GM12878 (cell line): ENCODE data around the gene BNC2. TPM values are rescaled to one million over a fixed set of nuclear protein-coding genes. Genes with fewer than 3 reads are reported as not detected.

Experiments used
- ATAC-seq: fragments of 200-7000 bp; cut with Tn5 transposase; 3 replicates; pipeline ENCODE4 v1.9.1; 2020; ENCODE audit warnings: mild to moderate bottlenecking, moderate library complexity
- BruUV-seq: library from RNA; stranded (reverse); fragments of 400-500 nt; replicated peaks from 2 replicates; lab custom pipeline; 2021; lab: Mats Ljungman, UMichigan
- CTCF ChIA-PET: fragments of 300-600 bp; sonication (Branson Sonifier 250); formaldehyde crosslinking; extraction: SDS; loops from one replicate; lab custom pipeline; 2021; ENCODE audit warnings: inconsistent platforms; lab: Yijun Ruan, JAX
- POLR2A ChIA-PET: fragments of 350-600 bp; formaldehyde crosslinking; extraction: SDS; loops from one replicate; lab custom pipeline; 2021; ENCODE audit warnings: inconsistent platforms; lab: Charles Lee
- RAD21 ChIA-PET: fragments of 300-600 bp; sonication (Branson Sonifier 250); formaldehyde crosslinking; loops from one replicate; lab custom pipeline; 2023; ENCODE audit warnings: antibody characterized with exemption; ENCODE audit not compliant: unreplicated experiment; lab: Charles Lee
- SMC1A ChIA-PET: fragments of 300-600 bp; sonication (Branson Sonifier 250); formaldehyde crosslinking; loops from one replicate; lab custom pipeline; 2023; ENCODE audit not compliant: unreplicated experiment, uncharacterized antibody; lab: Charles Lee
- DNase-seq: peaks from one replicate; pipeline ENCODE4 v3.0.0-alpha.2; 2011; ENCODE audit warnings: low read depth, low spot score
- FAIRE-seq: peaks from 3 replicates; lab custom pipeline; 2011; peaks lifted over from hg19 to GRCh38; lab: Jason Lieb, UNC
- H2AFZ ChIP-seq: 2 replicates; pipeline ENCODE4 v1.6.0; 2011; ENCODE audit warnings: low read depth, low read length, control low read depth; ENCODE audit not compliant: control insufficient read depth
- H3K27ac ChIP-seq: 2 replicates; pipeline ENCODE4 v1.5.1; 2011; ENCODE audit warnings: control low read depth; ENCODE audit not compliant: control insufficient read depth, insufficient read depth
- H3K27me3 ChIP-seq, 2 experiments: replicated peaks in 1 of 2; 2 replicates each; pipeline versions ENCODE4 v1.6.0 to v1.6.1; 2011; ENCODE audit warnings: low read length in 1 of 2; ENCODE audit not compliant: control insufficient read depth in 2 of 2, insufficient read depth in 2 of 2
- H3K36me3 ChIP-seq, 2 experiments: 2 replicates each; pipeline ENCODE4 v1.5.1; 2011; ENCODE audit warnings: low read length in 1 of 2; ENCODE audit not compliant: control insufficient read depth in 2 of 2, insufficient read depth in 2 of 2
- H3K4me1 ChIP-seq: 2 replicates; pipeline ENCODE4 v1.6.1; 2011; ENCODE audit warnings: mild to moderate bottlenecking, low read length, moderate library complexity, mixed read lengths; ENCODE audit not compliant: control insufficient read depth, insufficient read depth
- H3K4me2 ChIP-seq: 2 replicates; pipeline ENCODE4 v1.6.0; 2011; ENCODE audit warnings: control low read depth; ENCODE audit not compliant: control insufficient read depth, insufficient read depth
- H3K4me3 ChIP-seq: fragments of 200-600 bp; sonication (generic); 2 replicates; pipeline ENCODE4 v1.5.1; 2016
- H3K79me2 ChIP-seq: 2 replicates; pipeline ENCODE4 v1.6.0; 2011; ENCODE audit warnings: low read length; ENCODE audit not compliant: control insufficient read depth, insufficient read depth
- H3K9ac ChIP-seq: 2 replicates; pipeline ENCODE4 v1.8.0; 2011; ENCODE audit warnings: low read length, control low read depth, mixed read lengths; ENCODE audit not compliant: control insufficient read depth, insufficient read depth
- H3K9me3 ChIP-seq: replicated peaks from 3 replicates; pipeline ENCODE4 v1.5.1; 2011; ENCODE audit warnings: mild to moderate bottlenecking, low read length; ENCODE audit not compliant: control insufficient read depth, insufficient read depth
- H4K20me1 ChIP-seq: 2 replicates; pipeline ENCODE4 v1.6.0; 2011; ENCODE audit not compliant: control insufficient read depth, insufficient read depth
- CHD4 ChIP-seq: fragments of 200-600 bp; sonication (generic); IDR thresholded peaks from 2 replicates; pipeline ENCODE4 v1.6.1; 2016; ENCODE audit warnings: mild to moderate bottlenecking
- MEF2A ChIP-seq: IDR thresholded peaks from 2 replicates; pipeline ENCODE4 v1.6.1; 2011; ENCODE audit warnings: low read depth, mild to moderate bottlenecking, low read length, moderate library complexity; ENCODE audit not compliant: insufficient read depth
- MLLT1 ChIP-seq: fragments of 450-650 bp; IDR thresholded peaks from 2 replicates; pipeline ENCODE4 v1.6.1; 2016; ENCODE audit warnings: mild to moderate bottlenecking
- NR2F1 ChIP-seq: fragments of 450-650 bp; conservative IDR thresholded peaks from 2 replicates; pipeline ENCODE4 v1.6.1; 2017; ENCODE audit warnings: mild to moderate bottlenecking
- POU2F2 ChIP-seq: IDR thresholded peaks from 3 replicates; pipeline ENCODE4 v1.6.1; 2011; ENCODE audit warnings: low read depth, mild to moderate bottlenecking, low read length, borderline replicate concordance
- RAD21 ChIP-seq: IDR thresholded peaks from 2 replicates; pipeline ENCODE4 v1.6.1; 2011; ENCODE audit warnings: mild to moderate bottlenecking, low read depth, low read length, moderate library complexity; ENCODE audit not compliant: insufficient read depth
- RELB ChIP-seq: fragments of 450-650 bp; IDR thresholded peaks from 2 replicates; pipeline ENCODE4 v1.6.1; 2017; ENCODE audit warnings: low read depth, mild to moderate bottlenecking, moderate library complexity
- SIX5 ChIP-seq: IDR thresholded peaks from 2 replicates; pipeline ENCODE4 v1.6.1; 2011; ENCODE audit warnings: mild to moderate bottlenecking, low read depth, low read length, moderate library complexity; ENCODE audit not compliant: severe bottlenecking
- SMARCA5 ChIP-seq: fragments of 450-650 bp; IDR thresholded peaks from 2 replicates; pipeline ENCODE4 v1.6.1; 2017; ENCODE audit warnings: mild to moderate bottlenecking
- ZSCAN29 ChIP-seq: fragments of 450-650 bp; IDR thresholded peaks from 2 replicates; pipeline ENCODE4 v1.6.1; 2017; ENCODE audit warnings: mild to moderate bottlenecking, moderate library complexity
- WGBS: methylation state at CpG from one replicate; pipeline ENCODE4 v1.1.6; 2016; ENCODE audit warnings: low lambda C conversion rate; ENCODE audit not compliant: insufficient replicate concordance, insufficient coverage; ENCODE audit errors: missing lambda C conversion rate; 5-methylcytosine and 5-hydroxymethylcytosine counted together
- in situ Hi-C: fragments of 300-500 bp; cut with MboI; formaldehyde crosslinking; loops from 9 replicates; pipeline ENCODE4 v1.14.3; 2018; ENCODE audit warnings: mixed read lengths
- intact Hi-C: fragments of 100-400 bp; cut with micrococcal nuclease; formaldehyde crosslinking; loops from one replicate; pipeline ENCODE4 v1.14.2; 2022; ENCODE audit not compliant: unreplicated experiment
- polyA plus RNA-seq, 11 experiments: library from polyadenylated mRNA; depleted of rRNA in 4 of 11; unstranded in 6 of 11; stranded (reverse) in 5 of 11; fragments of >200 nt; fragmentation: Nextera tagmentation in 4 of 11; fragmentation: Illumina TruSeq in 1 of 11; extraction: Ambion mirVana in 4 of 11; extraction: Trizol in 1 of 11; gene quantifications; 1 replicate in 1 of 11; 2 replicates in 10 of 11; pipeline versions ENCODE4 v1.2.1 to v1.2.3, GENCODE V29; 2011 to 2016; ENCODE audit warnings: inconsistent platforms in 2 of 11, missing spikeins in 2 of 11, low read depth in 1 of 11
- total RNA-seq, 4 experiments: library from RNA; depleted of rRNA in 3 of 4; stranded (reverse); fragments of >200 nt in 3 of 4; fragmentation: Illumina TruSeq in 1 of 4; extraction: Trizol in 1 of 4; gene quantifications; 2 replicates each; pipeline versions ENCODE4 v1.2.1 to v1.2.3, GENCODE V29; 2013 to 2021

BNC2 gene
- total and polyA plus RNA-seq, 10 of the 15 experiments (the other 5 are each of a cell fraction or from before 2014, with no cell fraction given): 0.05 to 14.5 (median 0.26) TPM

- H2AFZ ChIP-seq: no peak overlapping the region
- H3K9me3 ChIP-seq: no peaks in the 10 kb centered on the region
- DNase-seq: no peak
- CTCF ChIA-PET: interaction anchor here (0.7 kb wide), 1 partner anchor 288 kb away, joined by 4 read pairs; no protein-coding TSS in a partner anchor
- 29% methylated on average over 3 of the region's 3 CpGs for WGBS
- no peaks in the 10 kb centered on the region; a peak in 1 of 4 replicates for H3K27me3 ChIP-seq
- H3K4me2 ChIP-seq: no peak overlapping the region
- no peaks in the 10 kb centered on the region for H4K20me1 ChIP-seq
- no peak for FAIRE-seq
- in situ Hi-C loops: no loop called here
- no peak overlapping the region for H3K9ac ChIP-seq
- H3K4me3 ChIP-seq: no peak overlapping the region
- SMC1A ChIA-PET: interaction anchor here (0.6 to 1.6 kb wide), 4 partner anchors 12 to 84 kb away, joined by 3 to 4 read pairs (median 4); no protein-coding TSS in a partner anchor
- no peaks in the 10 kb centered on the region for H3K4me1 ChIP-seq
- no peak overlapping the region for H3K27ac ChIP-seq
- BruUV-seq: no TSS peak
- POLR2A ChIA-PET: no interaction called here
- no peak for TF ChIP-seq MEF2A
- TF ChIP-seq CHD4: no peak
- no peak for TF ChIP-seq SMARCA5
- TF ChIP-seq POU2F2: no peak
- no peak for TF ChIP-seq MLLT1
- TF ChIP-seq SIX5: no peak
- TF ChIP-seq RAD21: no peak
- TF ChIP-seq RELB: no peak
- no peak for TF ChIP-seq NR2F1
- no peak for TF ChIP-seq ZSCAN29
- H3K79me2 ChIP-seq: no peaks in the 10 kb centered on the region
- no peak for ATAC-seq
- intact Hi-C loops: no loop called here
- RAD21 ChIA-PET: interaction anchor here (1.6 kb wide), 1 partner anchor 19 kb away, joined by 3 read pairs; no protein-coding TSS in a partner anchor
- no peaks in the 10 kb centered on the region for H3K36me3 ChIP-seq
Observed at GRCh38 chr9:16414451-16414850, 456.0 kb downstream of the BNC2 start.
